ENCODE data around the gene HGS.

Gene HGS

DNA sequence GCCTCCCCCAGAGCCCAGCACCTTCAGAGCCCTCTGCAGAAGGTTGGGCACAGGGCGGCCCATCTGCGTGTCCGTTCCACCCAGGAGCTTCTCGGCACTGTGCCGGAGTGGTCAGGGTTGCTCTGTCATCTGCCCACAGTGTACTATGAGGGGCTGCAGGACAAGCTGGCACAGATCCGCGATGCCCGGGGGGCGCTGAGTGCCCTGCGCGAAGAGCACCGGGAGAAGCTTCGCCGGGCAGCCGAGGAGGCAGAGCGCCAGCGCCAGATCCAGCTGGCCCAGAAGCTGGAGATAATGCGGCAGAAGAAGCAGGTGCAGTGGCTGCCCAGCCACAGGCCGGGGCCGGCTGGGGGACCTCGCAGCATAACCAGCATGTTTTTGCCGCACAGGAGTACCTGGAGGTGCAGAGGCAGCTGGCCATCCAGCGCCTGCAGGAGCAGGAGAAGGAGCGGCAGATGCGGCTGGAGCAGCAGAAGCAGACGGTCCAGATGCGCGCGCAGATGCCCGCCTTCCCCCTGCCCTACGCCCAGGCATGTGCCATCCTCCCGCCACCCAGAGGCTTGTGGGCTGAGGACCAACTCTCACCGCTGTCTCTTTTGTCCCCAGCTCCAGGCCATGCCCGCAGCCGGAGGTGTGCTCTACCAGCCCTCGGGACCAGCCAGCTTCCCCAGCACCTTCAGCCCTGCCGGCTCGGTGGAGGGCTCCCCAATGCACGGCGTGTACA, 12.6 kb downstream of the HGS start:
- TF ChIP-seq, protein P1, sequence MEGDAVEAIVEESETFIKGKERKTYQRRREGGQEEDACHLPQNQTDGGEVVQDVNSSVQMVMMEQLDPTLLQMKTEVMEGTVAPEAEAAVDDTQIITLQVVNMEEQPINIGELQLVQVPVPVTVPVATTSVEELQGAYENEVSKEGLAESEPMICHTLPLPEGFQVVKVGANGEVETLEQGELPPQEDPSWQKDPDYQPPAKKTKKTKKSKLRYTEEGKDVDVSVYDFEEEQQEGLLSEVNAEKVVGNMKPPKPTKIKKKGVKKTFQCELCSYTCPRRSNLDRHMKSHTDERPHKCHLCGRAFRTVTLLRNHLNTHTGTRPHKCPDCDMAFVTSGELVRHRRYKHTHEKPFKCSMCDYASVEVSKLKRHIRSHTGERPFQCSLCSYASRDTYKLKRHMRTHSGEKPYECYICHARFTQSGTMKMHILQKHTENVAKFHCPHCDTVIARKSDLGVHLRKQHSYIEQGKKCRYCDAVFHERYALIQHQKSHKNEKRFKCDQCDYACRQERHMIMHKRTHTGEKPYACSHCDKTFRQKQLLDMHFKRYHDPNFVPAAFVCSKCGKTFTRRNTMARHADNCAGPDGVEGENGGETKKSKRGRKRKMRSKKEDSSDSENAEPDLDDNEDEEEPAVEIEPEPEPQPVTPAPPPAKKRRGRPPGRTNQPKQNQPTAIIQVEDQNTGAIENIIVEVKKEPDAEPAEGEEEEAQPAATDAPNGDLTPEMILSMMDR (conservative IDR thresholded peaks at IDR 0.05; ENCODE audit: low read length) = no peak
- no peak for DNase-seq (ENCODE audit: low read depth)
- H3K4me3 ChIP-seq (ENCODE audit: low read length) = no peak overlapping the region

DNA sequence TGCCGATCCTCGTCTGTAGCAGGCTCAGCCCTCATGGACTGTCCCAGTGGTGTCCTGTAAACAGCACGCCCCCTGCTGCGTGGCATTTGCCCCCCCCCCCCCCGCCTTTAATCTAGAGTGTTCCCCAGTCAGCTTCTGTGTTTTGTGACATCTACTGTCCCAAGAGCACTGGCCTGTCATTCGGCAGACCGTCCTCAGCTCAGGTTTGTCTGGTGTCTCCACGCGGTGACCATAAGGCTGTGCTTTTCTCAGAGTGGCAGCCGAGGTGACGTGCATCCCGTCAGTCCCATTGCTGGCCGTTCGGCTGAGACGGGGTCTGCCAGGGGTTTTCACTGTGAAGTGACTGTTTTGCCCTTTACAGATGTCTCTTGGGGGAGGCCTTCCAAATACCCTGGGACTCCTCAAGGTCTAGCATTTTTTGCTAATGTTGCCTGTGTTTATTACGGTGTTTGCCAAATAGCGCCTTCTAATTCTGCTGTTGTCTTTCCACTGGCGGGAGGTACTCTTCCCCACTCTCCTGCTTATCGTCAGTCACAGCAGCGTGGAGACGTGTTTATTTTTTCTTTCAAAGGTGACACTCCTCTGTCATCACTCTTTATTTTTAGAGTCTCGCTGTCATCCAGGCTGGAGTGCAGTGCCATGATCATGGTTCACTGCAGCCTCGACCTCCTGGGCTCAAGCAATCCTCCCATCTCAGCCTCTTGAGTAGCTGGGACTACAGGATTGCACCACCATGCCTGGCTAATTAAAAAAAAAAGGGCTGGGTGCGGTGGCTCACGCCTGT, 13.6 kb downstream of the HGS start:
- TF ChIP-seq, protein P1 (conservative IDR thresholded peaks at IDR 0.05; ENCODE audit: low read length) = no peak
- no peak for DNase-seq (ENCODE audit: low read depth)
- H3K4me3 ChIP-seq (ENCODE audit: low read length) = no peak overlapping the region

DNA sequence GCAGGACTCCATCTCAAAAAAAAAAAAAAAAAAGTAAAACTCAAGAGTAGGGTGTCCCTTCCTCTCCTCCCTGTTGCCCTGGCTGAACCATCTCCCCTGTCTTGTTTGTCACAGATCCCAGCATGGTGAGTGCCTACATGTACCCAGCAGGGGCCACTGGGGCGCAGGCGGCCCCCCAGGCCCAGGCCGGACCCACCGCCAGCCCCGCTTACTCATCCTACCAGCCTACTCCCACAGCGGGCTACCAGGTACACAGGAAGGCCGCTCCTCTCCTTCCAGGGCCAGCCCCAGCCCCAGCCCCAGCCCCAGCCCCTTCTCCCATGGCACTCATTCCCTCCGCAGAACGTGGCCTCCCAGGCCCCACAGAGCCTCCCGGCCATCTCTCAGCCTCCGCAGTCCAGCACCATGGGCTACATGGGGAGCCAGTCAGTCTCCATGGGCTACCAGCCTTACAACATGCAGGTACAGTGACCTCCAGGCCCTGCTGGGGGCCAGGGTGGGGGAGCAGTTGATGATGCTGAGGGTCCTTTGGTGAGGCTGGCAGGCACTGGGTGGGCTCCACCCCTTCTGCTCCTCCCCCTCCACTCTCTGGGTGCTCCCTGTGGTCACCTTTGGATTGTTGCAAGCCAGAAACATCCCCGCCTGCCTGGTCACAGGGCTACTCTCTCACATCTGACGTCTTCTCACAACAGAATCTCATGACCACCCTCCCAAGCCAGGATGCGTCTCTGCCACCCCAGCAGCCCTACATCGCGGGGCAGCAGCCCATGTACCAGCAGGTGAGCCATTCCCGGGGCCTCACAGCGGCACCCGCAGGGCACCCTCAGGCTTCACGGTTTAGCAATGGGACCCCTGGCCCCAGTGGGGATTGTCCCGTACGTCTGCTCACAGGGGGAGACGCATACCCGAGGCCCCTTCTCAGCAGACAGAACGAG, 16.8 kb downstream of the HGS start:
- DNase-seq (ENCODE audit: low read depth) = no peak
- TF ChIP-seq, protein P1 (conservative IDR thresholded peaks at IDR 0.05; ENCODE audit: low read length) = no peak
- no peak overlapping the region for H3K4me3 ChIP-seq (ENCODE audit: low read length)

DNA sequence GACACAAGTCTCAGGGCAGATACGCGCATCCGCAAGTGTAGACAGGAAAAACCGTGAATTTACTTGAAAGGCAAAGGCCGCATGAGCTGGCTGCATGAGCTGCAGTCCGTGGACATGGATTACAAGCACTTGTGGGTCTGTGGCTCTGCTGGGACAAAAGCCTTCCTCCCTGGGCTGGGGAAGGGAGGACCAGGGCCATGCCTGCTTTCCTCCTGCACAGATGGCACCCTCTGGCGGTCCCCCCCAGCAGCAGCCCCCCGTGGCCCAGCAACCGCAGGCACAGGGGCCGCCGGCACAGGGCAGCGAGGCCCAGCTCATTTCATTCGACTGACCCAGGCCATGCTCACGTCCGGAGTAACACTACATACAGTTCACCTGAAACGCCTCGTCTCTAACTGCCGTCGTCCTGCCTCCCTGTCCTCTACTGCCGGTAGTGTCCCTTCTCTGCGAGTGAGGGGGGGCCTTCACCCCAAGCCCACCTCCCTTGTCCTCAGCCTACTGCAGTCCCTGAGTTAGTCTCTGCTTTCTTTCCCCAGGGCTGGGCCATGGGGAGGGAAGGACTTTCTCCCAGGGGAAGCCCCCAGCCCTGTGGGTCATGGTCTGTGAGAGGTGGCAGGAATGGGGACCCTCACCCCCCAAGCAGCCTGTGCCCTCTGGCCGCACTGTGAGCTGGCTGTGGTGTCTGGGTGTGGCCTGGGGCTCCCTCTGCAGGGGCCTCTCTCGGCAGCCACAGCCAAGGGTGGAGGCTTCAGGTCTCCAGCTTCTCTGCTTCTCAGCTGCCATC, 17.7 kb downstream of the HGS start:
- TF ChIP-seq, protein P1 (conservative IDR thresholded peaks at IDR 0.05; ENCODE audit: low read length) = no peak
- no peak for DNase-seq (ENCODE audit: low read depth)
- peak overlapping the region; percentile 89 for H3K4me3 ChIP-seq (ENCODE audit: low read length)

DNA sequence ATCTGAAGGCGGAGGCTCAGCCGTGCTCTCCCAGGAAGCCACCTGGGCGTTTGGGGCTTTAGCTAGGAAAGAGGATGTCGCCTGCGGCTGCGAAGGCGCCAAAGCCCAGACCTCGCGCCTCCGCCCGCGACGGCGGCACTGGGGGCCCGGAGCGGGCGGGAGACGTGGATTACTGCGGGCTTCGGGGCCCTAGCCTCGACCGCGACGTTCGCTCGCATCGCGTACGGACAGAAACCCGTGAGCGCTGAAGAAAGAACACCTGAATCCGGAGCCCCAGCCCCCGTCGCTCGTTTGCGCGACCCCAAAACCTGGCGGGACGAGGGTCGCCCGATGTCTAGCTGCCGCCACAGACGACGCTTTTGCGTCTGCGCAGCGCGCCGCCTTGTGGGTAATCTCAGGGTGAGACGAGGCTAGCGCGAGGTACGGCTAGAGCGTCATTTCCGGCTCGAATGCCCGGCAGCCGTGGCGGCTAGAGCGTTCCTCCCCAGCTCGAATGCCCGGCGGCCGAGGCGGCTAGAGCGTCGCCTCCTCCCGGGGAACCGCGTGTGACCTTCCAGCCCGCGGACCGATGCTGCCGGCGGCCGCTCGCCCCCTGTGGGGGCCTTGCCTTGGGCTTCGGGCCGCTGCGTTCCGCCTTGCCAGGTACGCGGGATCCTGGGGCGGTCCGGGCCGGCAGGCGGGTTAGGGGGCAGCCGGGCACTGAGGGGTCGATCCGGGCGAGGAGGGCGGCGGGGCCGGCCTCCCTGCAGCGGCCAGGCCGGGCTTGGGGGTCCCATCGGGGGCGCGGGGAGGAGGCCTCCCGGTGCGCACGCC, 19.3 kb downstream of the HGS start, which contains the start of gene MRPL12:
TSS of gene MRPL12 (plus strand) at position 434 of the 813 bp plus-strand sequence. CDS start at position 569, 135 bp downstream.
- DNase-seq (ENCODE audit: low read depth) = peak; percentile 89
- H3K4me3 ChIP-seq (ENCODE audit: low read length) = peak within 1 kb of the TSS; percentile 89
- TF ChIP-seq, protein P1 (conservative IDR thresholded peaks at IDR 0.05; ENCODE audit: low read length) = peak; percentile 23
